ENCODE measurements around the gene CAMK2B.

Gene CAMK2B

GRCh38 chr7:44308596-44309270 lies 16.7 kb downstream of the CAMK2B start:
- no peak for DNase-seq (ENCODE audit: low read depth)

- no peak for DNase-seq (ENCODE audit: low read depth)
Observed at GRCh38 chr7:44307905-44308595, 17.3 kb downstream of the CAMK2B start.

GRCh38 chr7:44307301-44307900 lies 18.0 kb downstream of the CAMK2B start:
- peak; percentile 8 for DNase-seq (ENCODE audit: low read depth)

- DNase-seq (ENCODE audit: low read depth): no peak
Observed at GRCh38 chr7:44306606-44307005, 18.8 kb downstream of the CAMK2B start.

GRCh38 chr7:44305564-44306507 lies 19.6 kb downstream of the CAMK2B start:
- DNase-seq (ENCODE audit: low read depth): no peak

- no peak for DNase-seq (ENCODE audit: low read depth)
Observed at GRCh38 chr7:44294325-44295069, 30.9 kb downstream of the CAMK2B start.

GRCh38 chr7:44293561-44294324 lies 31.7 kb downstream of the CAMK2B start:
- DNase-seq (ENCODE audit: low read depth): no peak

- DNase-seq (ENCODE audit: low read depth): no peak
Observed at GRCh38 chr7:44292876-44293560, 32.4 kb downstream of the CAMK2B start.

- no peak for DNase-seq (ENCODE audit: low read depth)
Observed at GRCh38 chr7:44292420-44292817, 33.0 kb downstream of the CAMK2B start.

- DNase-seq (ENCODE audit: low read depth): no peak
Observed at GRCh38 chr7:44291733-44292419, 33.5 kb downstream of the CAMK2B start.

GRCh38 chr7:44291066-44291732 lies 34.2 kb downstream of the CAMK2B start:
- no peak for DNase-seq (ENCODE audit: low read depth)

GRCh38 chr7:44290252-44290620 lies 35.2 kb downstream of the CAMK2B start:
- no peak for DNase-seq (ENCODE audit: low read depth)

- no peak for DNase-seq (ENCODE audit: low read depth)
Observed at GRCh38 chr7:44289341-44290251, 35.8 kb downstream of the CAMK2B start.

GRCh38 chr7:44288811-44289340 lies 36.5 kb downstream of the CAMK2B start:
- no peak for DNase-seq (ENCODE audit: low read depth)

GRCh38 chr7:44288381-44288685 lies 37.1 kb downstream of the CAMK2B start:
- no peak for DNase-seq (ENCODE audit: low read depth)

- DNase-seq (ENCODE audit: low read depth): no peak
Observed at GRCh38 chr7:44287488-44288380, 37.7 kb downstream of the CAMK2B start.
